ENCODE results near the gene ERFL.

GRCh38 chr19:41915021-41915775, 13.1 kb downstream of the ERFL start:
- TF ChIP-seq, protein P1, sequence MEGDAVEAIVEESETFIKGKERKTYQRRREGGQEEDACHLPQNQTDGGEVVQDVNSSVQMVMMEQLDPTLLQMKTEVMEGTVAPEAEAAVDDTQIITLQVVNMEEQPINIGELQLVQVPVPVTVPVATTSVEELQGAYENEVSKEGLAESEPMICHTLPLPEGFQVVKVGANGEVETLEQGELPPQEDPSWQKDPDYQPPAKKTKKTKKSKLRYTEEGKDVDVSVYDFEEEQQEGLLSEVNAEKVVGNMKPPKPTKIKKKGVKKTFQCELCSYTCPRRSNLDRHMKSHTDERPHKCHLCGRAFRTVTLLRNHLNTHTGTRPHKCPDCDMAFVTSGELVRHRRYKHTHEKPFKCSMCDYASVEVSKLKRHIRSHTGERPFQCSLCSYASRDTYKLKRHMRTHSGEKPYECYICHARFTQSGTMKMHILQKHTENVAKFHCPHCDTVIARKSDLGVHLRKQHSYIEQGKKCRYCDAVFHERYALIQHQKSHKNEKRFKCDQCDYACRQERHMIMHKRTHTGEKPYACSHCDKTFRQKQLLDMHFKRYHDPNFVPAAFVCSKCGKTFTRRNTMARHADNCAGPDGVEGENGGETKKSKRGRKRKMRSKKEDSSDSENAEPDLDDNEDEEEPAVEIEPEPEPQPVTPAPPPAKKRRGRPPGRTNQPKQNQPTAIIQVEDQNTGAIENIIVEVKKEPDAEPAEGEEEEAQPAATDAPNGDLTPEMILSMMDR (IDR thresholded peaks at IDR 0.05; ENCODE audit: low read depth, low read length) = no peak
- TF ChIP-seq EZH2phosphoT487 (IDR thresholded peaks at IDR 0.05; ENCODE audit: low read depth) = no peak

Data from OCI-LY3 (cell line).